HepG2 (cell line): ENCODE data around the gene NTN5. TPM values are rescaled to one million over a fixed set of nuclear protein-coding genes. Genes with fewer than 3 reads are reported as not detected.

ENCODE experiments used
- ATAC-seq: fragments of 200-7000 bp; cut with Tn5 transposase; 3 replicates; pipeline ENCODE4 v1.9.1; 2020; ENCODE audit warnings: mild to moderate bottlenecking, moderate library complexity
- BruUV-seq: library from RNA; stranded (reverse); fragments of 400-500 nt; replicated peaks from 2 replicates; lab custom pipeline; 2021; lab: Mats Ljungman, UMichigan
- CTCF ChIA-PET: fragments of 300-600 bp; formaldehyde crosslinking; extraction: SDS; loops from one replicate; lab custom pipeline; 2021; ENCODE audit warnings: low total read pairs, inconsistent platforms, low intra/inter-chr PET ratio; lab: Yijun Ruan, JAX
- POLR2A ChIA-PET: fragments of 350-600 bp; sonication (Branson Sonifier 250); formaldehyde crosslinking; loops from one replicate; lab custom pipeline; 2020; ENCODE audit warnings: antibody characterized with exemption, inconsistent platforms; lab: Yijun Ruan, JAX
- DNase-seq: peaks from one replicate; pipeline ENCODE4 v3.0.0-alpha.2; 2015; ENCODE audit warnings: low spot score
- FAIRE-seq: peaks from 3 replicates; lab custom pipeline; 2011; peaks lifted over from hg19 to GRCh38; lab: Jason Lieb, UNC
- H2AFZ ChIP-seq: one replicate; pipeline ENCODE4 v1.6.1; 2011; ENCODE audit warnings: low read length, inconsistent platforms
- H3K27ac ChIP-seq: fragments of 300-600 bp; 3 replicates; pipeline ENCODE4 v1.8.0; 2011; ENCODE audit warnings: mixed run types, mild to moderate bottlenecking, mixed read lengths, low read length, inconsistent platforms; ENCODE audit not compliant: insufficient read depth; ENCODE audit errors: extremely low read length
- H3K27me3 ChIP-seq, 2 experiments: fragments of 200-600 bp in 1 of 2; 2 replicates in 1 of 2; 3 replicates in 1 of 2; pipeline versions ENCODE4 v1.6.0 to v1.8.0; 2011; ENCODE audit warnings: low read length in 2 of 2, mild to moderate bottlenecking in 2 of 2, moderate library complexity in 2 of 2, inconsistent platforms in 1 of 2; ENCODE audit not compliant: insufficient read depth in 2 of 2, control insufficient read depth in 1 of 2
- H3K36me3 ChIP-seq, 2 experiments: fragments of 200-600 bp in 1 of 2; replicated peaks in 1 of 2; 2 replicates in 1 of 2; 3 replicates in 1 of 2; pipeline versions ENCODE4 v1.5.1 to v1.8.0; 2011; ENCODE audit warnings: low read length in 2 of 2, inconsistent platforms in 1 of 2; ENCODE audit not compliant: insufficient read depth in 2 of 2, control insufficient read depth in 1 of 2
- H3K4me1 ChIP-seq: 2 replicates; pipeline ENCODE4 v1.5.1; 2012; ENCODE audit warnings: low read length, inconsistent platforms; ENCODE audit not compliant: insufficient read depth
- H3K4me2 ChIP-seq: 2 replicates; pipeline ENCODE4 v1.6.0; 2011; ENCODE audit warnings: low read depth, low read length, inconsistent platforms
- H3K4me3 ChIP-seq, 3 experiments: fragments of 200-600 bp in 1 of 3; sonication (generic), shearing (Covaris generic) in 1 of 3; replicated peaks in 1 of 3; 2 replicates each; pipeline ENCODE4 v1.5.1; 2011 to 2016; ENCODE audit warnings: low read length in 3 of 3, inconsistent platforms in 2 of 3, low read depth in 2 of 3, mild to moderate bottlenecking in 2 of 3, control low read depth in 1 of 3, mixed read lengths in 1 of 3; ENCODE audit not compliant: insufficient read depth in 1 of 3
- H3K79me2 ChIP-seq: one replicate; pipeline ENCODE4 v1.6.1; 2011; ENCODE audit warnings: low read length, inconsistent platforms; ENCODE audit not compliant: insufficient read depth
- H3K9ac ChIP-seq: 2 replicates; pipeline ENCODE4 v1.6.0; 2011; ENCODE audit warnings: mild to moderate bottlenecking, low read depth, low read length, inconsistent platforms; ENCODE audit not compliant: insufficient read depth
- H3K9me3 ChIP-seq: 2 replicates; pipeline ENCODE4 v1.5.1; 2012; ENCODE audit warnings: mild to moderate bottlenecking, low read length
- H4K20me1 ChIP-seq: 2 replicates; pipeline ENCODE4 v1.6.0; 2011; ENCODE audit warnings: inconsistent platforms, mild to moderate bottlenecking, low read length, moderate library complexity; ENCODE audit not compliant: insufficient read depth
- ATF7 ChIP-seq, 2 experiments: fragments of 450-650 bp in 1 of 2; sonication (generic) in 1 of 2; formaldehyde crosslinking in 1 of 2; IDR thresholded peaks; 2 replicates each; pipeline versions ENCODE4 v1.4.0 to v1.6.1; 2016 to 2020; ENCODE audit warnings: antibody characterized with exemption in 1 of 2, mild to moderate bottlenecking in 1 of 2, missing genetic modification reagents in 1 of 2
- CREB1 ChIP-seq, 2 experiments: fragments of 450-650 bp in 1 of 2; IDR thresholded peaks; 2 replicates each; pipeline ENCODE4 v1.6.1; 2016 to 2017; ENCODE audit warnings: control low read depth in 1 of 2, mild to moderate bottlenecking in 1 of 2, missing compliant biosample characterization in 1 of 2, missing genetic modification characterization in 1 of 2
- GFI1 ChIP-seq: sonication (generic); formaldehyde crosslinking; IDR thresholded peaks from 2 replicates; pipeline ENCODE4 v1.5.0; 2020; ENCODE audit warnings: missing genetic modification reagents, mild to moderate bottlenecking, borderline replicate concordance
- HMG20B ChIP-seq: conservative IDR thresholded peaks from 2 replicates; pipeline ENCODE4 v1.6.1; 2016; ENCODE audit warnings: missing genetic modification reagents, missing compliant biosample characterization
- MAF1 ChIP-seq: sonication (generic); formaldehyde crosslinking; IDR thresholded peaks from 2 replicates; pipeline ENCODE4 v1.5.0; 2020; ENCODE audit warnings: missing genetic modification reagents, borderline replicate concordance
- NAIF1 ChIP-seq: sonication (generic); formaldehyde crosslinking; IDR thresholded peaks from 2 replicates; pipeline ENCODE4 v1.5.0; 2020; ENCODE audit warnings: mild to moderate bottlenecking, missing genetic modification reagents, borderline replicate concordance
- SP1 ChIP-seq, 2 experiments: fragments of 450-650 bp in 1 of 2; sonication (generic) in 1 of 2; formaldehyde crosslinking in 1 of 2; IDR thresholded peaks; 2 replicates each; pipeline versions ENCODE4 v1.4.0 to v1.6.1; 2016 to 2020; ENCODE audit warnings: missing genetic modification reagents in 1 of 2
- ZFY ChIP-seq: sonication (generic); formaldehyde crosslinking; IDR thresholded peaks from 2 replicates; pipeline ENCODE4 v1.4.0; 2020; ENCODE audit warnings: missing genetic modification reagents
- ZSCAN25 ChIP-seq: sonication (generic); formaldehyde crosslinking; IDR thresholded peaks from 2 replicates; pipeline ENCODE4 v1.8.0; 2022; ENCODE audit warnings: mild to moderate bottlenecking, missing genetic modification reagents
- WGBS: methylation state at CpG from one replicate; pipeline ENCODE4 v1.1.6; 2017; ENCODE audit warnings: low lambda C conversion rate; 5-methylcytosine and 5-hydroxymethylcytosine counted together
- in situ Hi-C: cut with HindIII; loops from 2 replicates; pipeline ENCODE4 v1.10.0; 2017; ENCODE audit warnings: low pct_unique_long_range_greater_than_20kb; ENCODE audit not compliant: extremely low pct_ligation_motif_present
- intact Hi-C: fragments of 100-400 bp; cut with micrococcal nuclease; formaldehyde crosslinking; loops from one replicate; pipeline ENCODE4 v1.10.0; 2022; ENCODE audit not compliant: unreplicated experiment
- polyA plus RNA-seq, 8 experiments: library from polyadenylated mRNA; depleted of rRNA in 3 of 8; stranded (reverse) in 7 of 8; unstranded in 1 of 8; fragments of >200 nt; fragmentation: Illumina TruSeq in 4 of 8; extraction: Trizol in 4 of 8; gene quantifications; 2 replicates each; pipeline versions ENCODE4 v1.2.1 to v1.2.3, GENCODE V29; 2011 to 2016; ENCODE audit warnings: low read depth in 4 of 8, missing spikeins in 1 of 8, mixed read lengths in 1 of 8; ENCODE audit not compliant: insufficient read depth in 1 of 8
- total RNA-seq, 5 experiments: library from RNA; depleted of rRNA; stranded (reverse); fragments of >200 nt; fragmentation: Illumina TruSeq; extraction: Trizol; gene quantifications; 2 replicates each; pipeline ENCODE4 v1.2.3, GENCODE V29; 2016; ENCODE audit warnings: low read depth in 1 of 5

The NTN5 gene
- total and polyA plus RNA-seq, 2 of the 13 experiments (the other 11 are each of a cell fraction or from before 2014, with no cell fraction given), result 0.05 TPM; not detected in 1

GRCh38 chr19:48639483-48640375 lies 33.1 kb downstream of the NTN5 start:
- Histone ChIP-seq H3K36me3 (no peaks in the 10 kb centered on the region), H3K4me1 (peaks cover 48% of the 10 kb centered on the region), H3K27me3 (peaks cover 0 to 8% of the 10 kb centered on the region in 2 experiments; a peak in 3 of 5 replicates), H2AFZ (no peak overlapping the region), H3K9ac (no peak overlapping the region), H3K27ac (no peak overlapping the region), H3K4me3 (peak overlapping the region in 1 of 3 experiments; percentile 29; a peak in 1 of 6 replicates), H3K79me2 (no peaks in the 10 kb centered on the region), H3K9me3 (no peaks in the 10 kb centered on the region), H3K4me2 (peak overlapping the region; percentile 51), H4K20me1 (no peaks in the 10 kb centered on the region)
- ChIA-PET CTCF (no interaction called here), POLR2A (interaction anchor here (1.0 kb wide), 1 partner anchor 21 kb away, joined by 4 read pairs; the partner anchor contains the start of genes RPL18 and SPHK2)
- DNase-seq, result no peak
- WGBS, result 40% methylated on average over 32 of the region's 33 CpGs
- no TSS peak for BruUV-seq
- no peak for FAIRE-seq
- intact Hi-C loops, result no loop called here
- in situ Hi-C loops, result no loop called here
- no peak for ATAC-seq
- TF ChIP-seq NAIF1 (CRISPR knock-in tag) (no peak), ZSCAN25 (no peak), MAF1 (CRISPR knock-in tag) (no peak), GFI1 (CRISPR knock-in tag) (no peak), ZFY (CRISPR knock-in tag) (no peak)
- TF ChIP-seq, all 625 proteins: peak for 0

DNA sequence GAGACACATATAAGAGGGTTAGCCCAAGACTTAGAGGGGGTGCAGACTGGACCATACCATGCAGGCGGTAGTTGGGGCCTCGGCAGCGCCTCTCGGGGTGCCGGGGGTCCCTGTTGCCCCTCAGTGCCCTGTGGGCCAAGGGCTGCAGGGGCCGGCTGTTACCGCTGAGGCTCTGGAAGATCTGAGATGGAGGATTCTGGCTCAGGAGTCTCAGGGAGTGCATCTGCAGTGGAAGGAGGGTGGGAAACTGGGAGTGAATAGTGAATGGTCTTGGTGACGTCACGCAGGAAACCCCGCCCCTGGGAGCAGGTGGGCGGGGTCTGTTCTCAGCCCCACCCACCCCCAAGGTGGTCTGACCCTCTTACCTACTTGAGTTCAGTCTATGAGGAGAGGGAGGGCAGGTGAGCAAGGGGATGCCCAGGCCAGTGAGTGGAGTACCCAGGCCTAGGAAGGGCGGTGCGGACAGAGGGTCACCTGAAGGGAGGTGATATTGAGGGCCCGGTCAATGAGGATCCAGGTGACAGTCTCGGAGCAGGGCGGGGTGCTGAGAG lies 33.9 kb downstream of the NTN5 start:
- peak; percentile 98 for TF ChIP-seq CREB1 (IDR thresholded peaks at IDR 0.05)
- peak; percentile 54 for TF ChIP-seq CREB1 (CRISPR knock-in tag; IDR thresholded peaks at IDR 0.05)
- TF ChIP-seq ATF7 (IDR thresholded peaks at IDR 0.05), result peak; percentile 84
- no peak for TF ChIP-seq ATF7 (CRISPR knock-in tag; IDR thresholded peaks at IDR 0.05)
- no peak for TF ChIP-seq HMG20B (CRISPR knock-in tag)
- TF ChIP-seq SP1 (IDR thresholded peaks at IDR 0.05), result no peak
- TF ChIP-seq SP1 (CRISPR knock-in tag; IDR thresholded peaks at IDR 0.05), result peak; percentile 33; the same call in 1 of the 2 replicates
- CTCF ChIA-PET, result no interaction called here
- Histone ChIP-seq H4K20me1 (no peaks in the 10 kb centered on the region), H3K4me2 (peak overlapping the region; percentile 52), H3K4me1 (peaks cover 56% of the 10 kb centered on the region), H3K4me3 (no peak overlapping the region), H3K36me3 (no peaks in the 10 kb centered on the region), H3K27ac (no peak overlapping the region), H3K27me3 (peaks cover 0 to 8% of the 10 kb centered on the region in 2 experiments; a peak in 3 of 5 replicates), H2AFZ (no peak overlapping the region), H3K9ac (no peak overlapping the region), H3K9me3 (no peaks in the 10 kb centered on the region), H3K79me2 (no peaks in the 10 kb centered on the region)
- BruUV-seq, result no TSS peak
- FAIRE-seq (no peak), DNase-seq (no peak), ATAC-seq (no peak)
- 68% methylated on average over 15 of the region's 16 CpGs for WGBS
- intact Hi-C loops, result no loop called here
- POLR2A ChIA-PET, result interaction anchor here (2.0 kb wide), 1 partner anchor 20 kb away, joined by 12 read pairs; the partner anchor contains the start of genes RPL18 and SPHK2
- in situ Hi-C loops, result no loop called here
